Islet of Langerhans (tissue), 1 donor: ENCODE results near the gene NDUFA7.
"Not testable (repeated sequence)": the region's sequence is repeated elsewhere in the genome, so short reads cannot be mapped to it uniquely, and the experiment has no call there.

Experiments used
- FAIRE-seq: peaks from one replicate; lab custom pipeline; 2011; peaks lifted over from hg19 to GRCh38; lab: Jason Lieb, UNC

The NDUFA7 gene

GRCh38 chr19:8341504-8341903 is 20.3 kb upstream of the NDUFA7 start:
- FAIRE-seq: not testable (repeated sequence)

GRCh38 chr19:8340341-8341096 is 19.3 kb upstream of the NDUFA7 start:
- no peak for FAIRE-seq

GRCh38 chr19:8338835-8339234 is 17.7 kb upstream of the NDUFA7 start:
- no peak for FAIRE-seq

GRCh38 chr19:8337728-8338127 is 16.6 kb upstream of the NDUFA7 start:
- FAIRE-seq: no peak

GRCh38 chr19:8336660-8337059 is 15.5 kb upstream of the NDUFA7 start:
- no peak for FAIRE-seq

- FAIRE-seq: no peak
Observed at GRCh38 chr19:8336072-8336569, 14.9 kb upstream of the NDUFA7 start.

- no peak for FAIRE-seq
Observed at GRCh38 chr19:8335343-8336071, 14.3 kb upstream of the NDUFA7 start.

GRCh38 chr19:8334458-8335342 is 13.5 kb upstream of the NDUFA7 start:
- no peak for FAIRE-seq

GRCh38 chr19:8333767-8334457 is 12.7 kb upstream of the NDUFA7 start:
- no peak for FAIRE-seq

GRCh38 chr19:8332976-8333766 is 12.0 kb upstream of the NDUFA7 start:
- no peak for FAIRE-seq

GRCh38 chr19:8331263-8331845 is 10.2 kb upstream of the NDUFA7 start:
- FAIRE-seq: no peak

GRCh38 chr19:8329996-8330395 is 8.8 kb upstream of the NDUFA7 start:
- FAIRE-seq: no peak

GRCh38 chr19:8325454-8325853 is 4.3 kb upstream of the NDUFA7 start:
- no peak for FAIRE-seq

GRCh38 chr19:8324186-8325050 is 3.2 kb upstream of the NDUFA7 start:
- FAIRE-seq: no peak

GRCh38 chr19:8323781-8324185 is 2.6 kb upstream of the NDUFA7 start:
- FAIRE-seq: no peak

- FAIRE-seq: no peak
Observed at GRCh38 chr19:8322638-8322997, 1.4 kb upstream of the NDUFA7 start.

GRCh38 chr19:8321986-8322637 is 937 bp upstream of the NDUFA7 start:
- no peak for FAIRE-seq

GRCh38 chr19:8320564-8321066 is 560 bp downstream of the NDUFA7 start:
- no peak for FAIRE-seq
